GM21825 (cell line): ENCODE measurements around the gene RIT2.
"Not testable (repeated sequence)": the region's sequence is repeated elsewhere in the genome, so short reads cannot be mapped to it uniquely, and the experiment has no call there.

Experiments used
- ATAC-seq: cut with Tn5 transposase; IDR thresholded peaks from one replicate; pipeline ENCODE4 v1.9.1; 2021; ENCODE audit warnings: mild to moderate bottlenecking, moderate library complexity; ENCODE audit not compliant: unreplicated experiment

The RIT2 gene

GRCh38 chr18:42854558-42854957, 260.9 kb downstream of the RIT2 start:
- ATAC-seq, result no peak

GRCh38 chr18:42850174-42851083, 265.1 kb downstream of the RIT2 start:
- no peak for ATAC-seq

GRCh38 chr18:42839408-42839807, 276.1 kb downstream of the RIT2 start:
- ATAC-seq, result no peak

DNA sequence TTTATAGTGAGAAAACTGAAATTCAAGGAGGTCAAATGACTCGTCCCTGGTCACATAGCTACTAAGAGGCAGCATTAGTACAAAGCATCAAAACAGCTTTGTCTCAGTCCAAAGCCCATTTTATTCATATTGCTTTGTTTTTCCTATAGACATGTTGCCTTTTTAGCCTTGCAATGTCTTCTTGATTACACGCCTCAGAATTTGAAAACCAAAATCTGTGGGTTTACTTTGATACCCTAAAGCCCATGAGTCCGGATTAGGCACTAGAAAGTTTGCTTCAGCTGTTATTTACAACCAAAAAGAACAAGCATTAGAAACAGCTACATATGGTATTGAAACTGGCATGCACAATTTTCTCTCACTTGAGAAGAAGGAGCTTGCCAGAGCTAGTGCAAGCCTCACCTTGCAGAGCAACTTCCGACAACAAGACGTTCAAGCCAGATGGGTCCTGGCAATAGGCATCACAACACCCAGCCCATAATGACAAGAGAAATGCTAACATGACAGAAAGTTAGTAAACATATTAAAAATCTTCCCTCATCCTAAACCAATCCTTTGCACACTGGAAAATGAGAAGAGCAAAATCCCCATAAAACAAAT, 276.8 kb downstream of the RIT2 start:
- ATAC-seq, result no peak

DNA sequence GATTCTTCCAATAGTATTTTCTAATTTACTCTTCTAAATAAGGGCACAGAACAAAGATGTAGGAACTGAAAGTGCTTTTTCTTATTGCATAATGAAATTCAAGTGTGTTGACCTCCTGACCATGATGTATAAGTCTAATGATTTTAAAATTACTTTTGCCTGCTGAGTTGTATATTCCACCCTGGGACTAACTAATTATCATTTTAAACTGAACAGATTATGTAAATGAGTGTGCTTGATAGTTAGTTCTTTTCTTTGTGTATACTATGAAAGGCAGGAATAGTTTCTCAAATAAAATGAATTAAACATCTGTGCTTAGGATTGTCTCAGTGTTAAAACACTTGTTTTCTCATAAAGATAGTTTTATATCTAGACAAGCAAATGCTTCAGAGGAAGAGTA, 284.5 kb downstream of the RIT2 start:
- ATAC-seq, result no peak

DNA sequence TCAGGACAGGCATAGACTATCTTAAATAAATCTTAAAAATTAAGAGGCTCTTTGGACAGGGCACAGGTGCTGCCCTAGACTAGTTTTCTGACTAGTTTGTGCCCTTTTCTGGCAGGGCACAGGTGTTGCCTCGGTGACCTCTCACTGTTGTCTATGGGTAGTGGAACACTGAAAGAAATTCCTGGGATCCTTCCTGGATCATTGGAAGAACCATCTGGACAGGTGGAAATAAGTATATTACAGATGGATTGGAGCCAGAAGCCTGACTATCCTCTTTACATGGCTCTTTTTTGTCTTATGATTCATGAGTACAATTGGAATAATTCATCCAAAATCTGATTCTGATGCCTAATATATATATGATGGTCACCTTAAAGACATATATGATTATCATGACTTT, 286.6 kb downstream of the RIT2 start:
- no peak for ATAC-seq

DNA sequence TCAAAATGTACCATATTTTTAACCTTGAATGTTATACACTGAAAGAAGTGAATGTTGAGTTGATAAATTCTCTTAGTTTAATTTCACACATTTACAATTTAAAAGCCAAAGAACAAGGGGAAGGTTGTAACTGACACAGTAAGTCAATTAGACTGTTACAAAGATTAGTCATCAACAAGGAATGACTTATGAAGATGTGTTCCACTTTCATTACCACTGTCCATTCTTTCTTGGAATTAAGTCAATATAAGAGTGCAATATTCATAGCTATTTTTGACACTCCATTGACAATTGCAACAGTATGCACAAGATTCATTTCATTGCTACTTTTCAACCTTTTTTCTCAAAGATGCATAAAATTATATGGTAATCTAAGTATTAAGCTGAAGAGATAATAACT, 291.3 kb downstream of the RIT2 start:
- ATAC-seq, result no peak

DNA sequence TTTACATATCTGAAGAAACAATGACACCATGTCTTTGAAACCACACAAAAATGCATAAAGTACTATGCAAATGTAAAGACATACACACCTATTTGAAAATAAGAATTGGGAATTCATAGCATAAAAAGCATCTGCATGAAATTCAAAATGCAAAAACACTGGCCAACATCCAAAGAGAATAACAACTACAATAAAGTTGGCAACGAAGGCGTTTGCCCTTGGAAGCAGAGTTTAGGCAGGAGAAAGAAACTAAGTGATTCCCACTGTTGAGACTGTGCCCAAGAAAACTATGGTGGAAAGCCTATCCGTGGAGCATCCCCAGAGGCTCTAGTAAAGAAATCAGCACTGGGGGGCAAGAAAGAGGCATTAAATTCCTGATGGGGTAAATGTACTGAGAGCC, 292.8 kb downstream of the RIT2 start:
- no peak for ATAC-seq

GRCh38 chr18:42821492-42821891, 294.0 kb downstream of the RIT2 start:
- no peak for ATAC-seq

DNA sequence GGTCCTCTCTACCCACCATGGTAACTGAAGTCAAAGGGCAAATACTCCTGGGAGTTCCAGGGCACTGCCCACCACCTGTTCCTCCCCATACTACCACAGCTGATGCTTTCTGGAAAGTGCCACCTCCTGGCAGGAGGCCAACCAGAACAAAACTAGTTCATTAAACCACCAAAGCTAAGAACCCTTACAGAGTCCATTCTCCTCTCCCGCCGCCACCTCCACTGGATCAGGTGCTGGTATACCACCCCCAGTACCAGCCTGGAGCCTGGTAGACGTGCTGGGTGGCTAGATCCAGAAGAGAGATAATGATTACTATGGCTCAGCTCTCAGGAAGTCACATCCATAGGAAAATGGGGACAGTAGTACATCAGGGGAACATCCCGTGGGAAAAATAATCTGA, 300.9 kb downstream of the RIT2 start:
- ATAC-seq, result no peak

GRCh38 chr18:42814184-42814583, 301.3 kb downstream of the RIT2 start:
- no peak for ATAC-seq

DNA sequence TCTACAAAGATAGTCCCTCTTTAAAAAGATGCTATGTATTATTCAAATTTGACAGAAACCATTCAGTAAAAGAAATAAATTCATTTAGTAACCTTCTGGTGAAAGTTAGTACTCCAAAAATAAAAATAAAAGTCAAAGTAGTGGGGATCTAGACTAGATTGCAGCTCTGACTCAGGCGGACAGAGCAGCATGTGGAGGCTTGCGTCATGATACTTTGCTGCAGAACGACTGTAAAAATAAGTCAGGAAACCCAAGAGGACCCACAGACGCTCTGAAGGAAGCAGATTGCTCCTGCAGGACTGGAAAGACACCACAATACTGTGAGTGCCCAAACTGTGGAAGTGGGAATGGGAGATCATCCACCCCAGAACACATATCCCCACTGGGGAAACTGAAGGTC, 301.9 kb downstream of the RIT2 start:
- no peak for ATAC-seq

GRCh38 chr18:42807887-42808286, 307.6 kb downstream of the RIT2 start:
- no peak for ATAC-seq

- no peak for ATAC-seq
Measured at GRCh38 chr18:42801706-42802105, 313.8 kb downstream of the RIT2 start.

DNA sequence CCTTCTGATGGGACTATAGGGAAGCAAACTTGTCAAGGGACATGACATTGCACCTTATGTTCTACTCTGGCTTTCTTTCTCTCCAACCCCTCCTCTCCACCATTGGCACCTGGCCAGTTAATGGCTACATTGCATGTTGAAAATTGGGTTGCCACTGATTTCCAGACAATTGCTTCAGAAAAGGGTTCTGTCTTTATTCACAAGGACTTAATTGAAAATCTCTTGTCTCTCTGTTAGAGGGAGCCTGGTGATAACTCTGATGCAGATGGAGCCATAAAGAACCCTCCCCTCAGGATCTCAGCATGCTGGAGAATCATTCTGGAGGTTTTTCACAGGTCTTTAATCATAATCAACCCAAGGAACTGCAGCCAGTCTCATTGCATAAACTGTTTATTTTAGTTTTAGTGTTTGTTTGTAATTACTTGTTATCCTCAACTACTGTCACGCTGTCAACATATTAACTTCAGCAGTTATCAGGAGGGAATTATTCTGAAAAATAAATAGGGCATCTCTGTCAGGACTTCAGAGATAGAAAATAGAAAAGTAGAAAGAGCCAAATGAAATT, 316.8 kb downstream of the RIT2 start:
- no peak for ATAC-seq

DNA sequence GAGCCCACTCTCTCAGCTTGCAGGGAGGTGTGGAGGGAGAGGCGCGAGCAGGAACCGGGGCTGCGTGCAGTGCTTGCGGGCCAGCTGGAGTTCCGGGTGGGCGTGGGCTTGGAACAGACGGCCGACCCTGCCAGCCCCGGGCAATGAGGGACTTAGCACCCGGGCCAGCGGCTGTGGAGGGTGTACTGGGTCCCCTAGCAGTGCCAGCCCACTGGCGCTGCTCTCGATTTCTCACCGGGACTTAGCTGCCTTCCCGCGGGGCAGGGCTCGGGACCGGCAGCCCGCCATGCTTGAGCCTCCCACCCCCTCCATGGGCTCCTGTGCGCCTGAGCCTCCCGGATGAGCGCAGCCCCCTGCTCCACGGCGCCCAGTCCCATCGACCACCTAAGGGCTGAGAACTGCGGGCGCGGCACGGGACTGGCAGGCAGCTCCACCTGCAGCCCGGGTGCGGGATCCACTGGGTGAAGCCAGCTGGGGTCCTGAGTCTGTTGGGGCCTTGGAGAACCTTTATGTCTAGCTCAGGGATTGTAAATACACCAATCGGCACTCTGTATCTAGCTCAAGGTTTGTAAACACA, 320.2 kb downstream of the RIT2 start:
- not testable (repeated sequence) for ATAC-seq

DNA sequence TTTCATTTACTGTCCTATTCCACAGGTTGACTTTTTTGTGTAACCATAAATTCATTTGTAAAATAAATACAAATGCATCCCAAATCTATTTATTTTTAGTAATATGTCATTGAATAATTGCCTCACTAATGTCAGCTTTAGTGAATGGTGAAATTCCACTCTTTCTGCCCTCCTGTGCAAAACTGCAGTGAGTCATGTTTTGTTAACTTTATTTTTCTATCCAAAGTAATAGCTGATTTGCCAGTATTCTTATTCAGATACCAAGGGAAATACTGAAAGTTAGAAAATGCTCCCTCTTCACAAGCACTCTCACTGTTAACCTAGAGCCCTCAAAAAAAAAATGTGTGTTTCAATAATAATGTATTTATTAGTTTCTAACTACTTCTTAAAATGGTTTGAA, 322.8 kb downstream of the RIT2 start:
- no peak for ATAC-seq

DNA sequence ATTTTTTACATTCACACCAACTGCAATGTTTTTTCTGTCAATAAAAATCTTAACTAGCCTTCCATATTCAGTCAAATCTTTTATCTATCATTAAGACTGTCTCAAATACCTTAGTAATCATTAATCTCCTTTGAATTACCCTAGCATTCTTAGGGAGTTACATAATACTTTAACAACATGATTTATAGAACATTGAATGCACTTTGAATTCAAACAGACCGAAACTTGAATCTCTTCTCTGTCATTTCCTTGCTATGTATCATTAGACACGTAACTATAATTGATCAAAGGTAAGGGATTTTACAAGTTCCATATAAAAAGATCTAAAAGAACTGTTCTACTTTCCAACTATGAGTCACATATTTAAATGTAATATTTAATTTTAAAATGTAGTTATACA, 330.9 kb downstream of the RIT2 start:
- ATAC-seq, result no peak

- no peak for ATAC-seq
Measured at GRCh38 chr18:42782929-42783328, 332.6 kb downstream of the RIT2 start.

GRCh38 chr18:42781298-42781815, 334.1 kb downstream of the RIT2 start:
- no peak for ATAC-seq

DNA sequence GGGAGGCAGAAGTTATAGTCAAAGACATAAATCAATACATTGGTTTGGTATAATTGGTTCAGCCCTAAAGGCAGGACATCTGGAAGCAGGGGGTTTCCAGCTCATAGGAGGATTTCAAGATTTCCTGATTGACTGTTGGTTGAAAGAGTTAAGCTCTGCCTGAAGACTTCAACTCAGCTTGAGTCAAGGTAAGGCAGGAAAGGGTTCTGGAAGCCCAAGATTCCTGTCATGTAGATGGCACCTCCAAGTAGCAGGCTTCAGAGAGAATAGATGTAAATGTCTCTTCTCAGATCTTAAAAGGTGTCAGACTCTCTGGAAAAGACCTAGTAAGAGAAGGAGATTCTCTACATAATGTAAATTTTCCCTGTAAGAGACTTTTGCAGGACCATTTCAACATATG, 335.3 kb downstream of the RIT2 start:
- ATAC-seq, result no peak
